HepG2 (cell line): Measurements from ENCODE around the gene CEBPA. TPM values are rescaled to one million over a fixed set of nuclear protein-coding genes. Genes with fewer than 3 reads are reported as not detected.

Experiments used
- BCL6 ChIP-seq: IDR thresholded peaks from 2 replicates; pipeline ENCODE4 v1.6.1; 2016; ENCODE audit warnings: missing genetic modification reagents, missing compliant biosample characterization
- FOXA3 ChIP-seq: IDR thresholded peaks from 2 replicates; pipeline ENCODE4 v1.6.1; 2016; ENCODE audit warnings: missing genetic modification reagents, missing compliant biosample characterization
- HES4 ChIP-seq: sonication (generic); formaldehyde crosslinking; IDR thresholded peaks from 2 replicates; pipeline ENCODE4 v1.9.0; 2021; ENCODE audit warnings: mild to moderate bottlenecking, missing genetic modification reagents, borderline replicate concordance
- IRX3 ChIP-seq: sonication (generic); formaldehyde crosslinking; IDR thresholded peaks from 2 replicates; pipeline ENCODE4 v1.8.1; 2023; ENCODE audit warnings: mild to moderate bottlenecking, low read depth, missing genetic modification reagents, borderline replicate concordance
- ISL2 ChIP-seq: sonication (generic); formaldehyde crosslinking; IDR thresholded peaks from 2 replicates; pipeline ENCODE4 v1.5.0; 2020; ENCODE audit warnings: missing genetic modification reagents
- KLF12 ChIP-seq: sonication (generic); formaldehyde crosslinking; IDR thresholded peaks from 2 replicates; pipeline ENCODE4 v1.4.0; 2020; ENCODE audit warnings: missing genetic modification reagents, borderline replicate concordance
- MTF2 ChIP-seq: sonication (generic); formaldehyde crosslinking; IDR thresholded peaks from 2 replicates; pipeline ENCODE4 v1.5.0; 2020; ENCODE audit warnings: missing genetic modification reagents, borderline replicate concordance
- MXI1 ChIP-seq: IDR thresholded peaks from 3 replicates; pipeline ENCODE4 v1.6.1; 2012; ENCODE audit warnings: low read depth, low read length, inconsistent platforms, borderline replicate concordance
- POLR2AphosphoS2 ChIP-seq: IDR thresholded peaks from 2 replicates; pipeline ENCODE4 v1.6.1; 2011; ENCODE audit warnings: low read depth, low read length, improper control_type of control experiment
- SAP130 ChIP-seq: IDR thresholded peaks from 2 replicates; pipeline ENCODE4 v1.6.1; 2016; ENCODE audit warnings: low read depth
- TBL1XR1 ChIP-seq: fragments of 150-350 bp; IDR thresholded peaks from 2 replicates; pipeline ENCODE4 v1.6.1; 2014; ENCODE audit warnings: borderline replicate concordance, low read length; ENCODE audit not compliant: partially characterized antibody
- TEAD3 ChIP-seq: optimal IDR thresholded peaks from 2 replicates; pipeline ENCODE3; 2016; ENCODE audit warnings: borderline replicate concordance
- WIZ ChIP-seq: sonication (generic); formaldehyde crosslinking; IDR thresholded peaks from 2 replicates; pipeline ENCODE4 v1.5.1; 2020; ENCODE audit warnings: mild to moderate bottlenecking, missing genetic modification reagents
- ZNF138 ChIP-seq: sonication (generic); formaldehyde crosslinking; IDR thresholded peaks from 2 replicates; pipeline ENCODE4 v1.5.0; 2020; ENCODE audit warnings: mild to moderate bottlenecking, low read depth, missing genetic modification reagents
- ZNF282 ChIP-seq: fragments of 450-650 bp; IDR thresholded peaks from 2 replicates; pipeline ENCODE4 v1.6.1; 2018; ENCODE audit not compliant: partially characterized antibody
- ZNF768 ChIP-seq: sonication (generic); formaldehyde crosslinking; IDR thresholded peaks from 2 replicates; pipeline ENCODE4 v1.4.0; 2020; ENCODE audit warnings: missing genetic modification reagents
- polyA plus RNA-seq, 8 experiments: library from polyadenylated mRNA; depleted of rRNA in 3 of 8; stranded (reverse) in 7 of 8; unstranded in 1 of 8; fragments of >200 nt; fragmentation: Illumina TruSeq in 4 of 8; extraction: Trizol in 4 of 8; gene quantifications; 2 replicates each; pipeline versions ENCODE4 v1.2.1 to v1.2.3, GENCODE V29; 2011 to 2016; ENCODE audit warnings: low read depth in 4 of 8, missing spikeins in 1 of 8, mixed read lengths in 1 of 8; ENCODE audit not compliant: insufficient read depth in 1 of 8
- total RNA-seq, 5 experiments: library from RNA; depleted of rRNA; stranded (reverse); fragments of >200 nt; fragmentation: Illumina TruSeq; extraction: Trizol; gene quantifications; 2 replicates each; pipeline ENCODE4 v1.2.3, GENCODE V29; 2016; ENCODE audit warnings: low read depth in 1 of 5
- TF ChIP-seq, protein P1 (sequence below): sonication (generic); formaldehyde crosslinking; IDR thresholded peaks from 2 replicates; pipeline ENCODE4 v1.4.0; 2020; ENCODE audit warnings: missing genetic modification reagents
- TF ChIP-seq, protein P2 (sequence below), 2 experiments: sonication (generic) in 1 of 2; formaldehyde crosslinking in 1 of 2; IDR thresholded peaks; 2 replicates each; pipeline versions ENCODE4 v1.6.1 to v1.9.0; 2014 to 2022; ENCODE audit warnings: antibody characterized with exemption in 1 of 2, borderline replicate concordance in 1 of 2, inconsistent platforms in 1 of 2, low read depth in 1 of 2, missing genetic modification reagents in 1 of 2
- TF ChIP-seq, protein P3 (sequence below): sonication (generic); formaldehyde crosslinking; IDR thresholded peaks from 2 replicates; pipeline ENCODE4 v1.4.0; 2020; ENCODE audit warnings: missing genetic modification reagents

The CEBPA gene
- total and polyA plus RNA-seq, 2 of the 13 experiments (the other 11 are each of a cell fraction or from before 2014, with no cell fraction given) = 24.8 to 103 TPM

DNA sequence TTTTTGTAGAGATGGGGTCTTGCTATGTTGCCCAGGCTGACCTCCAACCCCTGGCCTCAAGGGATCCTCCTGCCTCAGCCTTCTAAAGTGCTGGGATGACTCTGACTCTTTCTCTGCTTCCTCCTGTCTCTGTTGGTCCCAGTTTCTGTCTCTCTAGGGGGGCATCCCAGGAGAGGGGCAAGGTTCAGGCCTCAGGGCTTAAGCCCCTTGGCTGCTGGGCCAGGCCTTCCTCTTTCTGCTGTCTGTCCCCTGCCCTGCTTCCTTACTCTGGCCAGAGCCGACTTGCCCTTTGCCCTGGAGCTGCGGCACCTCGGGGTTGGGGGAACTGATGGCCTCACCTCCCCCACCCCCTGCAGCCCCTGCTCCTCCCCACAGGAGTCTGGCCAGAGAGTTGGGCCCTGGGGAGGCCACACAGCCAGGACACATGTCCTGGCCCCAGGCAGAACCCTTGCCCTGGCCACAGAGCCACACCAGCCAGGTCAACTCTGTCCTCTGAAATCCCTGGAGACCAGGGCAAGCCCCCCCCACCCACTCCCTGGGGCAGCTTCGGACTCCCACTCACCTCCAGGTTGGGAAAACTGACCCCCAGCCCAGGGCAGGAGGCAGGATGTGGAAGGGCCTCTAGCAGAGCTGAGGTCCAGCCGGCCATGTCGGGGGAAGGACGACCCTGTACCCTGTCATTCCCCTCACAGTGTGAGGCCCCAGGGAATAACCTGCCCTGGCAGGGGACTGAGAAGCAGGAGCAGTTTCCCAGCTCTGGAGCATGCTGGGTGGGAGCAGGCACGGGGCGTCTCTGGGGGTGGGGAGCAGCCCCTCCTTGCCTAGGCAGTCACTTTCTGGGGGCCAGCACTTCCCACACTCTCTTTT lies 23.7 kb downstream of the CEBPA start (continued):
- TF ChIP-seq, protein P1, sequence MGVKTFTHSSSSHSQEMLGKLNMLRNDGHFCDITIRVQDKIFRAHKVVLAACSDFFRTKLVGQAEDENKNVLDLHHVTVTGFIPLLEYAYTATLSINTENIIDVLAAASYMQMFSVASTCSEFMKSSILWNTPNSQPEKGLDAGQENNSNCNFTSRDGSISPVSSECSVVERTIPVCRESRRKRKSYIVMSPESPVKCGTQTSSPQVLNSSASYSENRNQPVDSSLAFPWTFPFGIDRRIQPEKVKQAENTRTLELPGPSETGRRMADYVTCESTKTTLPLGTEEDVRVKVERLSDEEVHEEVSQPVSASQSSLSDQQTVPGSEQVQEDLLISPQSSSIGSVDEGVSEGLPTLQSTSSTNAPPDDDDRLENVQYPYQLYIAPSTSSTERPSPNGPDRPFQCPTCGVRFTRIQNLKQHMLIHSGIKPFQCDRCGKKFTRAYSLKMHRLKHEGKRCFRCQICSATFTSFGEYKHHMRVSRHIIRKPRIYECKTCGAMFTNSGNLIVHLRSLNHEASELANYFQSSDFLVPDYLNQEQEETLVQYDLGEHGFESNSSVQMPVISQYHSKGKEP (CRISPR knock-in tag) = no peak
- no peak for TF ChIP-seq HES4 (CRISPR knock-in tag)
- TF ChIP-seq IRX3 (CRISPR knock-in tag) = no peak
- no peak for TF ChIP-seq ZNF138 (CRISPR knock-in tag)
- TF ChIP-seq, protein P2, sequence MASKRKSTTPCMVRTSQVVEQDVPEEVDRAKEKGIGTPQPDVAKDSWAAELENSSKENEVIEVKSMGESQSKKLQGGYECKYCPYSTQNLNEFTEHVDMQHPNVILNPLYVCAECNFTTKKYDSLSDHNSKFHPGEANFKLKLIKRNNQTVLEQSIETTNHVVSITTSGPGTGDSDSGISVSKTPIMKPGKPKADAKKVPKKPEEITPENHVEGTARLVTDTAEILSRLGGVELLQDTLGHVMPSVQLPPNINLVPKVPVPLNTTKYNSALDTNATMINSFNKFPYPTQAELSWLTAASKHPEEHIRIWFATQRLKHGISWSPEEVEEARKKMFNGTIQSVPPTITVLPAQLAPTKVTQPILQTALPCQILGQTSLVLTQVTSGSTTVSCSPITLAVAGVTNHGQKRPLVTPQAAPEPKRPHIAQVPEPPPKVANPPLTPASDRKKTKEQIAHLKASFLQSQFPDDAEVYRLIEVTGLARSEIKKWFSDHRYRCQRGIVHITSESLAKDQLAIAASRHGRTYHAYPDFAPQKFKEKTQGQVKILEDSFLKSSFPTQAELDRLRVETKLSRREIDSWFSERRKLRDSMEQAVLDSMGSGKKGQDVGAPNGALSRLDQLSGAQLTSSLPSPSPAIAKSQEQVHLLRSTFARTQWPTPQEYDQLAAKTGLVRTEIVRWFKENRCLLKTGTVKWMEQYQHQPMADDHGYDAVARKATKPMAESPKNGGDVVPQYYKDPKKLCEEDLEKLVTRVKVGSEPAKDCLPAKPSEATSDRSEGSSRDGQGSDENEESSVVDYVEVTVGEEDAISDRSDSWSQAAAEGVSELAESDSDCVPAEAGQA (IDR thresholded peaks at IDR 0.05; ENCODE audit: low read depth) = no peak
- TF ChIP-seq, protein P2 (CRISPR knock-in tag; IDR thresholded peaks at IDR 0.05; ENCODE audit: borderline replicate concordance) = no peak
- TF ChIP-seq ZNF282 = no peak
- TF ChIP-seq SAP130 (CRISPR knock-in tag) = peak; percentile 42
- TF ChIP-seq ZNF768 = peak; percentile 89
- TF ChIP-seq, protein P3, sequence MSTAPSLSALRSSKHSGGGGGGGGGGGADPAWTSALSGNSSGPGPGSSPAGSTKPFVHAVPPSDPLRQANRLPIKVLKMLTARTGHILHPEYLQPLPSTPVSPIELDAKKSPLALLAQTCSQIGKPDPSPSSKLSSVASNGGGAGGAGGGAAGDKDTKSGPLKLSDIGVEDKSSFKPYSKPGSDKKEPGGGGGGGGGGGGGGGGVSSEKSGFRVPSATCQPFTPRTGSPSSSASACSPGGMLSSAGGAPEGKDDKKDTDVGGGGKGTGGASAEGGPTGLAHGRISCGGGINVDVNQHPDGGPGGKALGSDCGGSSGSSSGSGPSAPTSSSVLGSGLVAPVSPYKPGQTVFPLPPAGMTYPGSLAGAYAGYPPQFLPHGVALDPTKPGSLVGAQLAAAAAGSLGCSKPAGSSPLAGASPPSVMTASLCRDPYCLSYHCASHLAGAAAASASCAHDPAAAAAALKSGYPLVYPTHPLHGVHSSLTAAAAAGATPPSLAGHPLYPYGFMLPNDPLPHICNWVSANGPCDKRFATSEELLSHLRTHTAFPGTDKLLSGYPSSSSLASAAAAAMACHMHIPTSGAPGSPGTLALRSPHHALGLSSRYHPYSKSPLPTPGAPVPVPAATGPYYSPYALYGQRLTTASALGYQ = no peak
- TF ChIP-seq TBL1XR1 = no peak
- no peak for TF ChIP-seq KLF12 (CRISPR knock-in tag)
- TF ChIP-seq WIZ (CRISPR knock-in tag) = no peak
- no peak for TF ChIP-seq MTF2
- TF ChIP-seq TEAD3 = peak; percentile 47
- TF ChIP-seq MXI1 = no peak; the same call in 2 of the 3 replicates
- 0 out of 2 replicates have a peak, but pooled peaks have one; percentile 30 for TF ChIP-seq ISL2 (CRISPR knock-in tag)
- peak; percentile 44; the same call in 1 of the 2 replicates for TF ChIP-seq FOXA3 (CRISPR knock-in tag)
- TF ChIP-seq BCL6 (CRISPR knock-in tag) = peak; percentile 72; the same call in 1 of the 2 replicates
- no peak for TF ChIP-seq POLR2AphosphoS2
